Stomach (tissue), 8 donors: Measurements from ENCODE around the gene ADAMTS6. TPM values are rescaled to one million over a fixed set of nuclear protein-coding genes. Genes with fewer than 3 reads are reported as not detected.

Source experiments
- polyA plus RNA-seq, 3 donors: library from polyadenylated mRNA; stranded (reverse); fragments of 200-250 nt; gene quantifications; one replicate each; pipeline ENCODE4 v1.2.3, GENCODE V29; 2013
- small RNA-seq, 4 donors: library from RNA; depleted of rRNA; stranded (forward); fragments of <200 nt; gene quantifications; one replicate each; pipeline ENCODE3, GENCODE V24; 2016
- total RNA-seq, 5 donors: library from RNA; depleted of rRNA; stranded (reverse); fragments of >200 nt; gene quantifications; one replicate each; pipeline versions ENCODE4 v1.1.0 to v1.2.3, GENCODE V29; 2014 to 2016
- donor health status: healthy with polysubstance abuse.
- donor health status: Bipolar disorder and iron deficiency.
- donor health status: healthy.

Gene ADAMTS6
- total and polyA plus RNA-seq, 8 donors = 0.15 to 43.3 (median 0.58) TPM; not detected in 1

Small RNAs within 50 kb of the gene (small RNA-seq; reads per million reads assigned to genes)
- 0 reads per million in 4 donors for gene RF00019

Other genes with a start within 250 kb of the ADAMTS6 start
- 10 to 100 TPM in 2 of 5 donors, 1 to 10 TPM in 1, under 1 TPM in 1, not detected in 1; 0.58 to 43.2 (median 13.1) TPM for gene CENPK, start 81.2 kb upstream of the ADAMTS6 start, total RNA-seq
- gene CENPK, start 81.2 kb upstream of the ADAMTS6 start, polyA plus RNA-seq = 1 to 10 TPM; 4.2 to 7.7 (median 4.3) TPM
- 100 to 1,000 TPM in 3 of 5 donors, 10 to 100 TPM in 2; 36.6 to 159 (median 100) TPM for gene PPWD1, start 81.4 kb upstream of the ADAMTS6 start, total RNA-seq
- 10 to 100 TPM in 2 of 3 donors, 1 to 10 TPM in 1; 9.3 to 24.4 (median 18.8) TPM for gene PPWD1, start 81.4 kb upstream of the ADAMTS6 start, polyA plus RNA-seq
- gene TRIM23, start 142.4 kb upstream of the ADAMTS6 start, total RNA-seq = 10 to 100 TPM in 2 of 5 donors, 1 to 10 TPM in 2, under 1 TPM in 1; 0.87 to 37.3 (median 5.3) TPM
- gene TRIM23, start 142.4 kb upstream of the ADAMTS6 start, polyA plus RNA-seq = 1 to 10 TPM; 2.4 to 3.1 (median 2.7) TPM
- 1 to 10 TPM in 2 of 5 donors, under 1 TPM in 1, not detected in 2; 0.45 to 7.0 (median 4.8) TPM for gene SHLD3, start 143.1 kb upstream of the ADAMTS6 start, total RNA-seq
- 1 to 10 TPM; 1.5 to 2.4 (median 2.0) TPM for gene SHLD3, start 143.1 kb upstream of the ADAMTS6 start, polyA plus RNA-seq
- gene TRAPPC13, start 143.1 kb upstream of the ADAMTS6 start, total RNA-seq = 10 to 100 TPM in 3 of 5 donors, 1 to 10 TPM in 2; 8.2 to 42.8 (median 20.3) TPM
- gene TRAPPC13, start 143.1 kb upstream of the ADAMTS6 start, polyA plus RNA-seq = 10 to 100 TPM; 10.8 to 12.8 (median 11.8) TPM
- gene SGTB, start 240.2 kb upstream of the ADAMTS6 start, total RNA-seq = 10 to 100 TPM in 1 of 5 donors, 1 to 10 TPM in 3, not detected in 1; 3.6 to 39.7 (median 7.5) TPM
- 1 to 10 TPM; 1.1 to 2.7 (median 1.3) TPM for gene SGTB, start 240.2 kb upstream of the ADAMTS6 start, polyA plus RNA-seq
- gene NLN, start 240.3 kb upstream of the ADAMTS6 start, total RNA-seq = 10 to 100 TPM in 3 of 5 donors, 1 to 10 TPM in 1, under 1 TPM in 1; 0.58 to 27.5 (median 13.2) TPM
- gene NLN, start 240.3 kb upstream of the ADAMTS6 start, polyA plus RNA-seq = 10 to 100 TPM in 1 of 3 donors, 1 to 10 TPM in 2; 2.0 to 11.5 (median 6.3) TPM